Right lobe of liver (tissue), 6 donors: ENCODE measurements around the gene PIK3R3. TPM values are rescaled to one million over a fixed set of nuclear protein-coding genes. Genes with fewer than 3 reads are reported as not detected.

Source experiments
- ATAC-seq, 4 donors: fragments of 200-7000 bp; cut with Tn5 transposase; one replicate each; pipeline ENCODE4 v1.9.1; 2020; ENCODE audit warnings: mild to moderate bottlenecking in 4 of 4, moderate library complexity in 4 of 4
- DNase-seq, 3 donors: peaks; one replicate each; pipeline ENCODE4 v3.0.0-alpha.2; 2020
- H3K27ac ChIP-seq, 3 donors: fragments of 200-600 bp; one replicate each; pipeline ENCODE4 v1.8.0; 2022
- H3K27me3 ChIP-seq, 2 donors: fragments of 200-600 bp; one replicate each; pipeline ENCODE4 v1.8.0; 2022
- H3K36me3 ChIP-seq, 4 donors: fragments of 200-600 bp; sonication (generic) in 1 of 4; one replicate each; pipeline versions ENCODE4 v1.5.1 to v1.8.0; 2017 to 2022; ENCODE audit warnings: control low read depth in 1 of 4
- H3K4me1 ChIP-seq, 4 donors: fragments of 200-600 bp; sonication (generic) in 1 of 4; one replicate each; pipeline versions ENCODE4 v1.5.1 to v1.8.0; 2017 to 2022; ENCODE audit warnings: control low read depth in 1 of 4
- H3K4me3 ChIP-seq, 3 donors: fragments of 200-600 bp; one replicate each; pipeline ENCODE4 v1.8.0; 2022
- H3K9me3 ChIP-seq, 4 donors: fragments of 200-600 bp; sonication (generic) in 1 of 4; one replicate each; pipeline versions ENCODE4 v1.5.1 to v1.8.0; 2017 to 2022; ENCODE audit warnings: control low read depth in 1 of 4
- CTCF ChIP-seq, 4 donors: fragments of 200-600 bp in 3 of 4; fragments of 450-650 bp in 1 of 4; IDR thresholded peaks; one replicate each; pipeline versions ENCODE4 v1.5.1 to v1.8.0; 2016 to 2022; ENCODE audit warnings: antibody characterized with exemption in 4 of 4, mild to moderate bottlenecking in 2 of 4
- POLR2A ChIP-seq: fragments of 450-650 bp; IDR thresholded peaks from one replicate; pipeline ENCODE4 v1.6.1; 2017; ENCODE audit warnings: antibody characterized with exemption, mild to moderate bottlenecking
- WGBS: methylation state at CpG from one replicate; pipeline ENCODE4 v1.1.6; 2018; ENCODE audit warnings: low coverage, low lambda C conversion rate; ENCODE audit not compliant: insufficient coverage; ENCODE audit errors: missing lambda C conversion rate; 5-methylcytosine and 5-hydroxymethylcytosine counted together
- intact Hi-C, 2 donors: fragments of 100-400 bp; cut with DNase I; formaldehyde crosslinking; loops; one replicate each; pipeline versions ENCODE4 v1.11.2 to v1.14.1; 2022
- total RNA-seq, 6 experiments: library from RNA; depleted of rRNA in 2 of 6; stranded (reverse); fragments of >200 nt in 2 of 6; fragmentation: NEBNext Ultra II Directional in 3 of 6; extraction: Animal tissue kit (Norgen Biotek cat#: 25700) in 3 of 6; gene quantifications; one replicate each; pipeline versions ENCODE4 v1.1.0 to v1.2.4, GENCODE V29; 2016 to 2023
- donor health status: DM: no; HTN: yes; CAD: no.
- donor health status: DM: no; HTN: no; CAD: no.
- donor health status: DM: no; HTN: no; CAD: no.
- donor health status: DM: no; HTN: yes; CAD: no.
- donor health status: DM: no; HTN: yes; CAD: no.

The PIK3R3 gene
- total RNA-seq, 6 experiments from 2014 or later, result 2.0 to 4.3 (median 2.8) TPM

- Histone ChIP-seq H3K27me3 (no peaks in the 10 kb centered on the region), H3K4me1 (no peaks in the 10 kb centered on the region), H3K36me3 (no peaks in the 10 kb centered on the region), H3K9me3 (no peaks in the 10 kb centered on the region), H3K4me3 (no peak overlapping the region), H3K27ac (no peak overlapping the region)
- no peak for DNase-seq
- intact Hi-C loops, result no loop called here
- ATAC-seq, result no peak
- TF ChIP-seq CTCF (IDR thresholded peaks at IDR 0.05) (no peak), POLR2A (no peak)
- 86% methylated on average over 2 of the region's 2 CpGs for WGBS
Observed at GRCh38 chr1:46053734-46054133, 78.7 kb downstream of the PIK3R3 start.

DNA sequence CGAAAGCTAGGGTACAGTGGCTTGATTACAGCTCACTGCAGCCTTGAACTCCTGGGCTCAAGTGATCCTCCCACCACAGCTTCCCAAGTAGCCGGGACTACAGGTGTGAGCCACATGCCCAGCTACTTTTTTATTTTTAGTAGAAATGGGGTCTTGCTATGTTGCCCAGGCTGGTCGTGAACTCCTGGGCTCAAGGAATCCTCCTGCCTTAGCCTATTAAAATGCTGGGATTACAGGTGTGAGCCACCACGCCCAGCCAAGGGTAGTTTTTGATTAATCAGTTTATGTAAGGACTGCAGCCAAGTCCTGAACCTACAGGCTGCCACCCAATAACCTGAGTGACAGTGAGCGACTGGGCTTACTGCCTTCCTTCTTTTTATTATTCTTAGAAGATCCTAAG lies 88.3 kb downstream of the PIK3R3 start:
- H3K27ac ChIP-seq, result no peak overlapping the region
- intact Hi-C loops, result no loop called here
- H3K36me3 ChIP-seq, result no peaks in the 10 kb centered on the region
- DNase-seq, result no peak
- H3K27me3 ChIP-seq, result no peaks in the 10 kb centered on the region
- no peak overlapping the region for H3K4me3 ChIP-seq
- peaks cover 0 to 5% (median 0%) of the 10 kb centered on the region in 4 donors for H3K4me1 ChIP-seq
- TF ChIP-seq CTCF (IDR thresholded peaks at IDR 0.05), result no peak
- TF ChIP-seq POLR2A, result no peak
- no peaks in the 10 kb centered on the region for H3K9me3 ChIP-seq
- ATAC-seq, result no peak
- WGBS, result 76% methylated on average over 2 of the region's 5 CpGs

DNA sequence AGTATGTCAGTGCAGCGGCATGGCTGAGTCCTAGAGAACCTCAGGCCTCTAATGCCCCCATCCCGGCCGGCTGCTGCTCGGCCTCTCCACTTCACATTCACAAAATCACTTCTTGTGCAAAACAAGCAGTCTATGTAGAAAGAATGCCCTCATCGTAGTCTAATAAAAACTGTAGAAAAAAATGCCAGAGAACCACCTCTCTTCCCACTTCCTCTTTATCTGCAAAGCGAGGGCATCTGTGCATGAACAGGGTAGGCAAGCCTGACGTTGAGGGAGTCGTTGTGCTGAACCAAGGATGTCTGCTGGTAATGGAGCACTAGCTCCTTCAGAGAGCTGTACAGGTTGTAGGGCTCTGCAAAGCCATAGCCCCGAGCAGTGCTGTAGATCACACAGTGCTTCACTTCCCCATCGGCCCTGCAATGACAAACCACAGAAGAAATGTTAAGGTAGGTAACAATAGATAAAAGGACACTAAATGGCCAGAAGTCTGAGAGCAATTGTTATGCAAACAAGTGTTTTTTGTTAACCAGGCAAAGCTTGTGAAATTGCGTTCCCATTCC lies 88.9 kb downstream of the PIK3R3 start:
- intact Hi-C loops, result no loop called here
- ATAC-seq, result peak in 1 of 4 donors; percentile 12
- H3K27ac ChIP-seq, result no peak overlapping the region
- H3K4me3 ChIP-seq, result no peak overlapping the region
- H3K27me3 ChIP-seq, result no peaks in the 10 kb centered on the region
- WGBS, result 34% methylated on average over 9 of the region's 11 CpGs
- H3K36me3 ChIP-seq, result no peaks in the 10 kb centered on the region
- no peaks in the 10 kb centered on the region for H3K9me3 ChIP-seq
- peaks cover 0 to 5% (median 0%) of the 10 kb centered on the region in 4 donors for H3K4me1 ChIP-seq
- TF ChIP-seq CTCF (IDR thresholded peaks at IDR 0.05) (no peak), POLR2A (no peak)
- DNase-seq, result no peak

DNA sequence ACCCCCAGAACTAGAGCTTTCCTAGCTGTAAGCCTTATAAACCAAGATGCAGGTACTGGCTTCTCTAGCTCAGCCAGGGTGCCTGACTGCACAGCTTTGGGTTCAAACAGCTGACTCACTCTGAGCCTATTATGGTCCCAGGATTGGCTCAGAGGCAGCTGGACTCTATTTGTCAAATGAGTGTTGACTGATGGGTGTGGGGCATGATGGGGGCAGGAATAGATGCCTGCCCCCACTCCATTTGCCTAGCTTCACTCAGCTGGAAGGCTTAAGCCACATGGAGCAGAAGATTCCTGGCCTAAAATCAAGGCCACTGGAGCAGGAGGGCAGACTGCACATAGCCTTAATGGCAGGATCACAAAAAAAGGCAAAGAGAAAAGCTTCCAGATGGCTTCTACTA lies 90.5 kb downstream of the PIK3R3 start:
- no peak overlapping the region for H3K27ac ChIP-seq
- no peak for DNase-seq
- peaks cover 0 to 5% (median 0%) of the 10 kb centered on the region in 4 donors for H3K4me1 ChIP-seq
- H3K4me3 ChIP-seq, result no peak overlapping the region
- no peak for ATAC-seq
- H3K9me3 ChIP-seq, result no peaks in the 10 kb centered on the region
- intact Hi-C loops, result no loop called here
- TF ChIP-seq POLR2A, result no peak
- TF ChIP-seq CTCF (IDR thresholded peaks at IDR 0.05), result no peak
- no peaks in the 10 kb centered on the region for H3K36me3 ChIP-seq
- H3K27me3 ChIP-seq, result no peaks in the 10 kb centered on the region

DNA sequence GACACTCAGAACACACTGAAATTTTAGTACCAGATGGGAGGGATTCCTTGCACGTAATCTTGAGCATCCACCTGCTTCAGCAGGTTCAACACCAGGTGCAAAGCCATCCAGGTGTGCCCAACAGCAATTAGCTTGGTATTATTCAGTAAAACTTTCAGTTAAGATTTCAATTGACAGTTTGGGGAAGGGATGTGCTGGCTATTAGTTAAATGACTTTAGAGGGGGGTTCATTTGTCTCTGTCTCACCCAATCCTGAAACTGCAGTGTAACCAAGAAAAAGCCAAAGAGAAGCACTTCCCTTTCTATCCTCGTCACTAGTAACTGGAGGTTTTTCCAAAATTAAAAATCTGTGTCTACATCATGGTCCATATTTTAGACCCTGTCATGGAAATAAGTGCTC lies 90.9 kb downstream of the PIK3R3 start:
- intact Hi-C loops, result no loop called here
- H3K27ac ChIP-seq, result no peak overlapping the region
- peaks cover 0 to 5% (median 0%) of the 10 kb centered on the region in 4 donors for H3K4me1 ChIP-seq
- DNase-seq, result no peak
- H3K27me3 ChIP-seq, result no peaks in the 10 kb centered on the region
- 86% methylated on average over 2 of the region's 2 CpGs for WGBS
- H3K9me3 ChIP-seq, result no peaks in the 10 kb centered on the region
- no peaks in the 10 kb centered on the region for H3K36me3 ChIP-seq
- ATAC-seq, result no peak
- H3K4me3 ChIP-seq, result no peak overlapping the region
- no peak for TF ChIP-seq POLR2A
- no peak for TF ChIP-seq CTCF (IDR thresholded peaks at IDR 0.05)
